Measurements from ENCODE around the gene ANKRD11. TPM values are rescaled to one million over a fixed set of nuclear protein-coding genes. Genes with fewer than 3 reads are reported as not detected.

The ANKRD11 gene
- polyA plus RNA-seq, 1 donor (not counting 4 experiments of a cell fraction or from before 2014, with no cell fraction given): 30.1 TPM

DNA sequence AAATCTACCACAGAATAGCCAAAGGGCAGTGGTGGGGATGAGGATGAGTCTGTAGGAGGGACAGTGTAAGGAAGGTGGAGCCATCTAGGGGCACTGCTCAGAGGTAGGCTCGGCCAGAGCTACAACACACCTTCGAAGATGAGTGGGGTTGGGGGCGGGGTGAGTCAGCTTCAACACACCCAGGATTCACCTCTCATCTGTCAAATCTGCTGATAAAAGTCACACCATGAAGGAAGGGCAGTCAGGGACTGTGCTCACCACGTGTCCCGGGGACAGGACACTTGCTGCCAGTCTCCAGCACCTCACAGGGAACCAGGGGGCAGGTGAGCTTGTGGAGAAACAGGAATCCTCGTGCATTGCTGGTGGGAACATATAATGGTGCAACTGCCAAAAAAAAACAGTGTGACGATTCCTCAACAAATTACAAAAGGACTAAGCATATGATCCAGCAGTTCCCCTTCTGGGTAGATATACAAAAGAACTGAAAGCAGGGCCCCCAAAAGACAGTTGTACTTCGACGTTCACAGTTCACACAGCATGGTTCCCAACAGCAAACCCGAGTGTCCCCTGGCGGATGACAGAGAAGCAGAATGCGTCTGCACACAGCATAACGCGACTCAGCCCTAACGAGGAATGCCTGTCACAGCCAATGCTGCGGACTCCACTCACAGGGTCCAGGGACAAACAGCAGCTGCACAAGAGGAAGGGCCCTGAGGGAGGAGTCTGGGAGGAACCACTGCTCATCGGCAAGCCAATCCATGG lies 133.1 kb downstream of the ANKRD11 start:
- no peaks in the 10 kb centered on the region for H3K9me3 ChIP-seq (ENCODE audit: control insufficient read depth, low read depth, low read length)
- no peak overlapping the region for H3K27ac ChIP-seq (ENCODE audit: control insufficient read depth, insufficient read depth, low read length)
- FAIRE-seq (peak; percentile 20), DNase-seq (ENCODE audit: low read depth, low spot score) (no peak)
- dilution Hi-C loops (cut with MboI; ENCODE audit: extremely low pct_ligation_motif_present, low sequenced_read_pairs): no loop called here
- no peak overlapping the region for H3K4me3 ChIP-seq (ENCODE audit: control insufficient read depth in 2 of 3, extremely low read depth in 1 of 3, insufficient read depth in 2 of 3, low read depth in 1 of 3, low read length in 3 of 3)
- peaks cover 39% of the 10 kb centered on the region for H3K4me1 ChIP-seq (ENCODE audit: control insufficient read depth, extremely low read depth, insufficient read depth, low read length)
- H4K20me1 ChIP-seq (ENCODE audit: control insufficient read depth, extremely low read depth, insufficient read depth, low read length): peaks cover 30% of the 10 kb centered on the region
- H3K79me2 ChIP-seq (ENCODE audit: control insufficient read depth, insufficient read depth, low read length): peaks cover 94% of the 10 kb centered on the region
- H3K4me2 ChIP-seq (ENCODE audit: control insufficient read depth, extremely low read depth, insufficient read depth, low read depth, low read length): no peak overlapping the region
- H3K9me1 ChIP-seq (ENCODE audit: control insufficient read depth, extremely low read depth, insufficient read depth, low read length): peaks cover 5% of the 10 kb centered on the region
- peaks cover 9 to 50% of the 10 kb centered on the region in 2 experiments for H3K36me3 ChIP-seq (ENCODE audit: control insufficient read depth in 2 of 2, extremely low read depth in 1 of 2, insufficient read depth in 2 of 2, low read length in 2 of 2)
- no peaks in the 10 kb centered on the region for H3K27me3 ChIP-seq (ENCODE audit: control insufficient read depth, extremely low read depth, insufficient read depth, low read length)
- no peak for TF ChIP-seq EZH2 (IDR thresholded peaks at IDR 0.05; ENCODE audit: low read length)
- TF ChIP-seq CTCF (optimal IDR thresholded peaks at IDR 0.05 in 1 of 3, IDR thresholded peaks at IDR 0.05 in 1 of 3, conservative IDR thresholded peaks at IDR 0.05 in 1 of 3; ENCODE audit: extremely low read depth in 1 of 3, insufficient read depth in 2 of 3, low read length in 3 of 3): peak; percentile 30 to 77 (median 43)
- H2AFZ ChIP-seq (ENCODE audit: control insufficient read depth, low read length): no peak overlapping the region
- H3K9ac ChIP-seq (ENCODE audit: control insufficient read depth, extremely low read depth, insufficient read depth, low read length): no peak overlapping the region

GRCh38 chr16:89355686-89356085 lies 134.7 kb downstream of the ANKRD11 start:
- FAIRE-seq: no peak
- DNase-seq (ENCODE audit: low read depth, low spot score): no peak
- H3K9me3 ChIP-seq (ENCODE audit: control insufficient read depth, low read depth, low read length): no peaks in the 10 kb centered on the region
- H3K4me2 ChIP-seq (ENCODE audit: control insufficient read depth, extremely low read depth, insufficient read depth, low read depth, low read length): no peak overlapping the region
- H3K36me3 ChIP-seq (ENCODE audit: control insufficient read depth in 2 of 2, extremely low read depth in 1 of 2, insufficient read depth in 2 of 2, low read length in 2 of 2): peaks cover 12 to 51% of the 10 kb centered on the region in 2 experiments
- no peaks in the 10 kb centered on the region for H3K27me3 ChIP-seq (ENCODE audit: control insufficient read depth, extremely low read depth, insufficient read depth, low read length)
- H3K9ac ChIP-seq (ENCODE audit: control insufficient read depth, extremely low read depth, insufficient read depth, low read length): no peak overlapping the region
- peaks cover 35% of the 10 kb centered on the region for H3K4me1 ChIP-seq (ENCODE audit: control insufficient read depth, extremely low read depth, insufficient read depth, low read length)
- peaks cover 3% of the 10 kb centered on the region for H3K9me1 ChIP-seq (ENCODE audit: control insufficient read depth, extremely low read depth, insufficient read depth, low read length)
- no peak overlapping the region for H3K4me3 ChIP-seq (ENCODE audit: control insufficient read depth in 2 of 3, extremely low read depth in 1 of 3, insufficient read depth in 2 of 3, low read depth in 1 of 3, low read length in 3 of 3)
- peaks cover 95% of the 10 kb centered on the region for H3K79me2 ChIP-seq (ENCODE audit: control insufficient read depth, insufficient read depth, low read length)
- no peak for TF ChIP-seq CTCF (optimal IDR thresholded peaks at IDR 0.05 in 1 of 3, IDR thresholded peaks at IDR 0.05 in 1 of 3, conservative IDR thresholded peaks at IDR 0.05 in 1 of 3; ENCODE audit: extremely low read depth in 1 of 3, insufficient read depth in 2 of 3, low read length in 3 of 3)
- TF ChIP-seq EZH2 (IDR thresholded peaks at IDR 0.05; ENCODE audit: low read length): no peak
- H2AFZ ChIP-seq (ENCODE audit: control insufficient read depth, low read length): no peak overlapping the region
- no peak overlapping the region for H3K27ac ChIP-seq (ENCODE audit: control insufficient read depth, insufficient read depth, low read length)
- peaks cover 26% of the 10 kb centered on the region for H4K20me1 ChIP-seq (ENCODE audit: control insufficient read depth, extremely low read depth, insufficient read depth, low read length)
- dilution Hi-C loops (cut with MboI; ENCODE audit: extremely low pct_ligation_motif_present, low sequenced_read_pairs): no loop called here
